Stimulated activated CD4-positive, alpha-beta T cell treated with anti-CD3 and anti-CD28 coated beads, Interleukin-4, amount 100 ng/mL, for 4 hours (primary cell): ENCODE results near the gene BMP10.

Experiments
- DNase-seq, 2 experiments: peaks; one replicate each; pipeline ENCODE4 v3.0.0-alpha.2; 2020

The BMP10 gene

GRCh38 chr2:68847751-68848150 lies 23.4 kb downstream of the BMP10 start:
- no peak for DNase-seq

- no peak for DNase-seq
Measured at GRCh38 chr2:68846091-68846490, 25.1 kb downstream of the BMP10 start.

- no peak for DNase-seq
Measured at GRCh38 chr2:68845043-68845442, 26.2 kb downstream of the BMP10 start.

GRCh38 chr2:68839260-68839833 lies 31.9 kb downstream of the BMP10 start:
- DNase-seq = peak in 1 of 2 experiments; percentile 17

GRCh38 chr2:68838641-68839040 lies 32.6 kb downstream of the BMP10 start:
- no peak for DNase-seq

GRCh38 chr2:68837861-68838341 lies 33.3 kb downstream of the BMP10 start:
- no peak for DNase-seq

GRCh38 chr2:68837164-68837860 lies 33.9 kb downstream of the BMP10 start:
- DNase-seq = peak; percentile 58 to 66

- DNase-seq = no peak
Measured at GRCh38 chr2:68835621-68836020, 35.6 kb downstream of the BMP10 start.

GRCh38 chr2:68834737-68835376 lies 36.3 kb downstream of the BMP10 start:
- no peak for DNase-seq

- DNase-seq = no peak
Measured at GRCh38 chr2:68833162-68833561, 38.0 kb downstream of the BMP10 start.

GRCh38 chr2:68832233-68832869 lies 38.8 kb downstream of the BMP10 start:
- peak; percentile 18 to 64 for DNase-seq

GRCh38 chr2:68831686-68832232 lies 39.4 kb downstream of the BMP10 start:
- no peak for DNase-seq

GRCh38 chr2:68829749-68830148 lies 41.4 kb downstream of the BMP10 start:
- no peak for DNase-seq

GRCh38 chr2:68828887-68829708 lies 42.1 kb downstream of the BMP10 start:
- peak; percentile 30 to 50 for DNase-seq

- no peak for DNase-seq
Measured at GRCh38 chr2:68827666-68828065, 43.5 kb downstream of the BMP10 start.

- DNase-seq = no peak
Measured at GRCh38 chr2:68825866-68826265, 45.3 kb downstream of the BMP10 start.

GRCh38 chr2:68824831-68825230 lies 46.4 kb downstream of the BMP10 start:
- DNase-seq = no peak

GRCh38 chr2:68822207-68822872 lies 48.9 kb downstream of the BMP10 start:
- DNase-seq = no peak

GRCh38 chr2:68819556-68819955 lies 51.6 kb downstream of the BMP10 start:
- DNase-seq = no peak

GRCh38 chr2:68817306-68817705 lies 53.9 kb downstream of the BMP10 start:
- DNase-seq = no peak
